ENCODE results near the gene PLA2G15. TPM values are rescaled to one million over a fixed set of nuclear protein-coding genes. Genes with fewer than 3 reads are reported as not detected.

PLA2G15 gene
- polyA plus RNA-seq, 1 experiment, result 15.7 TPM

DNA sequence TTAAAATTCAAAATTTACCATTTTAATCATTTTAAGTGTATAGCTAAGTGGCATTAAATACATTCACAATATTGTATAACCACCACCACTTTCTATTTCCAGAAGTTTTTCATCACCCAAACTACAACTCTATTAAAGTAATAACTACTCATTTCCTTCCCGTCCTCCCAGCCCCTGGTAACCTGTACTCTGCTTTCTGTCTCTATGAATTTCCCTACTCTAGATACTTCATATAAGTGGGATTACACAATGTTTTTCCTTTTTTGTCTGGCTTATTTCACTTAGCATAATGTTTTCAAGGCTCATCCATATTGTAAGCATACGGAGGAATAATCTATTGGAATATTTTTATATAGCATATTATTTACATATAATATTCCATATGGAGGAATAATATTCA is 38.9 kb upstream of the PLA2G15 start:
- ChIA-PET CTCF (interaction anchor here (0.7 to 1.6 kb wide), 3 partner anchors 11 to 214 kb away, joined by 3 to 4 read pairs (median 3); no protein-coding TSS in a partner anchor), POLR2A (interaction anchor here (0.7 kb wide), 1 partner anchor 11 kb away, joined by 3 read pairs; no protein-coding TSS in a partner anchor)
- no peak overlapping the region for H3K4me3 ChIP-seq (ENCODE audit: low read depth, low read length)
- no peak for DNase-seq (ENCODE audit: low read depth, low spot score)
- H3K9me3 ChIP-seq (ENCODE audit: control insufficient read depth, insufficient read depth, low read length), result no peaks in the 10 kb centered on the region
- no peak for TF ChIP-seq CTCF (IDR thresholded peaks at IDR 0.05; ENCODE audit: low read depth, low read length)
- no peak overlapping the region for H3K27ac ChIP-seq (ENCODE audit: low read depth, low read length)
- H3K27me3 ChIP-seq (ENCODE audit: control insufficient read depth, insufficient read depth, low read length), result no peaks in the 10 kb centered on the region

GRCh38 chr16:68214726-68215125 is 30.4 kb upstream of the PLA2G15 start:
- H3K27ac ChIP-seq (ENCODE audit: low read depth, low read length), result no peak overlapping the region
- no peak for TF ChIP-seq CTCF (IDR thresholded peaks at IDR 0.05; ENCODE audit: low read depth, low read length)
- POLR2A ChIA-PET, result no interaction called here
- DNase-seq (ENCODE audit: low read depth, low spot score), result no peak
- no peaks in the 10 kb centered on the region for H3K27me3 ChIP-seq (ENCODE audit: control insufficient read depth, insufficient read depth, low read length)
- CTCF ChIA-PET, result no interaction called here
- no peaks in the 10 kb centered on the region for H3K9me3 ChIP-seq (ENCODE audit: control insufficient read depth, insufficient read depth, low read length)
- no peak overlapping the region for H3K4me3 ChIP-seq (ENCODE audit: low read depth, low read length)

GRCh38 chr16:68215302-68215701 is 29.9 kb upstream of the PLA2G15 start:
- no peaks in the 10 kb centered on the region for H3K9me3 ChIP-seq (ENCODE audit: control insufficient read depth, insufficient read depth, low read length)
- DNase-seq (ENCODE audit: low read depth, low spot score), result no peak
- ChIA-PET CTCF (interaction anchor here (1.2 kb wide), 1 partner anchor 15 kb away, joined by 4 read pairs; no protein-coding TSS in a partner anchor), POLR2A (no interaction called here)
- no peak overlapping the region for H3K27ac ChIP-seq (ENCODE audit: low read depth, low read length)
- no peak overlapping the region for H3K4me3 ChIP-seq (ENCODE audit: low read depth, low read length)
- no peak for TF ChIP-seq CTCF (IDR thresholded peaks at IDR 0.05; ENCODE audit: low read depth, low read length)
- H3K27me3 ChIP-seq (ENCODE audit: control insufficient read depth, insufficient read depth, low read length), result no peaks in the 10 kb centered on the region

GRCh38 chr16:68216240-68216639 is 28.9 kb upstream of the PLA2G15 start:
- Histone ChIP-seq H3K4me3 (ENCODE audit: low read depth, low read length) (no peak overlapping the region), H3K27me3 (ENCODE audit: control insufficient read depth, insufficient read depth, low read length) (no peaks in the 10 kb centered on the region), H3K27ac (ENCODE audit: low read depth, low read length) (no peak overlapping the region), H3K9me3 (ENCODE audit: control insufficient read depth, insufficient read depth, low read length) (no peaks in the 10 kb centered on the region)
- DNase-seq (ENCODE audit: low read depth, low spot score), result no peak
- ChIA-PET POLR2A (no interaction called here), CTCF (interaction anchor here (1.2 kb wide), 1 partner anchor 14 kb away, joined by 4 read pairs; no protein-coding TSS in a partner anchor)
- TF ChIP-seq CTCF (IDR thresholded peaks at IDR 0.05; ENCODE audit: low read depth, low read length), result no peak

GRCh38 chr16:68217506-68217905 is 27.7 kb upstream of the PLA2G15 start:
- ChIA-PET POLR2A (interaction anchor here (0.6 kb wide), 1 partner anchor 12 kb away, joined by 3 read pairs; no protein-coding TSS in a partner anchor), CTCF (interaction anchor here (0.6 to 0.7 kb wide), 6 partner anchors 12 to 1850 kb away, joined by 3 to 6 read pairs (median 4); no protein-coding TSS in a partner anchor)
- no peaks in the 10 kb centered on the region for H3K27me3 ChIP-seq (ENCODE audit: control insufficient read depth, insufficient read depth, low read length)
- no peak overlapping the region for H3K27ac ChIP-seq (ENCODE audit: low read depth, low read length)
- no peak for DNase-seq (ENCODE audit: low read depth, low spot score)
- H3K4me3 ChIP-seq (ENCODE audit: low read depth, low read length), result no peak overlapping the region
- no peaks in the 10 kb centered on the region for H3K9me3 ChIP-seq (ENCODE audit: control insufficient read depth, insufficient read depth, low read length)
- no peak for TF ChIP-seq CTCF (IDR thresholded peaks at IDR 0.05; ENCODE audit: low read depth, low read length)
